Activated naive CD4-positive, alpha-beta T cell treated with anti-CD3 and anti-CD28 coated beads, Interleukin-2, amount 50 U/mL, for 72 hours (primary cell): Measurements from ENCODE around the gene BIN1. TPM values are rescaled to one million over a fixed set of nuclear protein-coding genes. Genes with fewer than 3 reads are reported as not detected.

Source experiments
- ATAC-seq, 2 donors: fragments of 150-1000 bp; cut with Tn5 transposase; 2 replicates each; pipeline ENCODE4 v1.10.0; 2021; ENCODE audit warnings: mild to moderate bottlenecking in 2 of 2, moderate library complexity in 2 of 2
- DNase-seq, 2 donors: peaks; one replicate each; pipeline ENCODE4 v3.0.0; 2021 to 2022; ENCODE audit warnings: low spot score in 2 of 2
- H3K27ac Mint-ChIP-seq, 2 donors: one replicate each; pipeline ENCODE4 v1.8.0; 2022; ENCODE audit warnings: mild to moderate bottlenecking in 2 of 2, mixed read lengths in 2 of 2
- H3K36me3 Mint-ChIP-seq, 2 donors: one replicate each; pipeline ENCODE4 v1.8.0; 2022; ENCODE audit warnings: mixed read lengths in 2 of 2
- H3K9me3 Mint-ChIP-seq, 2 donors: one replicate each; pipeline ENCODE4 v1.8.0; 2022; ENCODE audit warnings: mixed read lengths in 2 of 2
- total RNA-seq, 2 donors: library from RNA; stranded (reverse); gene quantifications; one replicate each; pipeline ENCODE4 v1.2.3, GENCODE V29; 2022

Gene BIN1
- total RNA-seq, 2 donors from 2014 or later: 43.0 to 98.3 TPM

DNA sequence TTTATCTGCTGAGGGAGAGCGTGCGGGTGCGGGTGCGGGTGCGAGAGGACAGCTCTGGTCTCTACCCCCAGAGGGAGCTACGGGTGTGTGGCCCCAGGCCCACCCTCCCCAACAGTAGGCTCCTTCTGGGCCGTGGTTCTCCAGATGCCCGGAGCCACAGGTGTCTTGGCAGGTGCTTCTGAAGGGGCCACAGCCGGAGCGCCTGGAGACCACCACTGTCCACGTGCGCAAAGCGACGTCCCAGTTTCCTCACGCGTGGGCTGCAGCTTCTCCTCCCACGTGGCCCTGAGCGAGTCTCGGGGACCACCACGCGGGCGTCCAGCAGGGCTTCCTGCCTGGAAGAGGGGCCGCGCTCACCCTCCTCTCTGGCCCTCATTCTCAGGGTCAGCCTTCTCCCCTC is 90.6 kb downstream of the BIN1 start:
- ATAC-seq: no peak
- no peak overlapping the region for H3K27ac Mint-ChIP-seq

DNA sequence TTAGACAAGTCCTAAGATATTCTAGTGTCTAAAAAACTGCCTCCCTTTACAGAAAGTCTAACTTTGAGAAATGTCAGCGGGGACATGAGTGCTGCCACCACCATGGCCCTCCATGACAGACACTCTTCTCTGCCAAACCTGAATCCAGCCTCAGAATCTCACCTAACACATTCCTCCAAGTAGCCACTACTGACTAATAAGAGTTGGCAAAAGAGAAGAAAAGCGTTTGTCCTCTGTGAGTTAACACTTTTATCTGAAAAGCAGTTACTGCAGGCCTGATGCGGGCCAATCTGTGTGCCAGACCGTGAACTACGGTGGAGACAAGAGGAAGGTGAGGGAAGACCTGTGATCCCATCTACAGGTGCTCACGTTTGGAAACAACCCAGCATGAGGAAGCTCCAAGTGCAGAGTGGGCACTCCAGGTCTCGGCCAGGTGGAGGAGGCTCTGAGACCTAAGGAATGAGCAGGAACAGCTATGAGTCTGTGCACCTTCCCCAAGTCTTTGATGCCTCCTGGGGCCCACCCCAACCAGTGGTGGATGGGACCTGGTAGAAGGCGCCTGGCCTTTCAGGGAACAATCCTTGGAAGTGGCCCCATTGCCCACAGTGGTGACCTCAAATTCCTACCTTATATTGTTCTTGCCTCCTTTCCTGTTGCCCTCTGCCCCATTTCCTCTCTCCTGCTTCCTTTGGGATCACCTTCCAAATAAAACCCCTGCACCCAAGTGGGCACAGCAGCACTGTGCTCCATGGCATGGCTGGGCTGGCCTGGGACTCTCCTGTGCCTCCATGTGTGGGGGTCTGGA is 91.6 kb downstream of the BIN1 start:
- ATAC-seq: no peak
- Mint-ChIP-seq H3K36me3 (no peaks in the 10 kb centered on the region), H3K9me3 (no peaks in the 10 kb centered on the region), H3K27ac (no peak overlapping the region)
- no peak for DNase-seq

More for the DNA sequence above, 90.6 kb downstream of the BIN1 start:
- Mint-ChIP-seq H3K9me3 (no peaks in the 10 kb centered on the region), H3K36me3 (no peaks in the 10 kb centered on the region)
- no peak for DNase-seq

GRCh38 chr2:127014630-127015029 is 92.3 kb downstream of the BIN1 start:
- ATAC-seq (no peak), DNase-seq (no peak)
- no peak overlapping the region for H3K27ac Mint-ChIP-seq
- no peaks in the 10 kb centered on the region for H3K9me3 Mint-ChIP-seq
- H3K36me3 Mint-ChIP-seq: no peaks in the 10 kb centered on the region

GRCh38 chr2:127014224-127014623 is 92.7 kb downstream of the BIN1 start:
- DNase-seq (no peak), ATAC-seq (no peak)
- no peak overlapping the region for H3K27ac Mint-ChIP-seq
- no peaks in the 10 kb centered on the region for H3K36me3 Mint-ChIP-seq
- H3K9me3 Mint-ChIP-seq: no peaks in the 10 kb centered on the region

- DNase-seq (no peak), ATAC-seq (no peak)
- H3K27ac Mint-ChIP-seq: no peak overlapping the region
- H3K36me3 Mint-ChIP-seq: no peaks in the 10 kb centered on the region
- H3K9me3 Mint-ChIP-seq: no peaks in the 10 kb centered on the region
Observed at GRCh38 chr2:127012868-127013267, 94.1 kb downstream of the BIN1 start.

- H3K9me3 Mint-ChIP-seq: no peaks in the 10 kb centered on the region
- DNase-seq: no peak
- no peak for ATAC-seq
- H3K27ac Mint-ChIP-seq: no peak overlapping the region
- no peaks in the 10 kb centered on the region for H3K36me3 Mint-ChIP-seq
Observed at GRCh38 chr2:127012215-127012614, 94.7 kb downstream of the BIN1 start.

GRCh38 chr2:127011796-127012195 is 95.2 kb downstream of the BIN1 start:
- DNase-seq: no peak
- H3K9me3 Mint-ChIP-seq: no peaks in the 10 kb centered on the region
- H3K27ac Mint-ChIP-seq: no peak overlapping the region

DNA sequence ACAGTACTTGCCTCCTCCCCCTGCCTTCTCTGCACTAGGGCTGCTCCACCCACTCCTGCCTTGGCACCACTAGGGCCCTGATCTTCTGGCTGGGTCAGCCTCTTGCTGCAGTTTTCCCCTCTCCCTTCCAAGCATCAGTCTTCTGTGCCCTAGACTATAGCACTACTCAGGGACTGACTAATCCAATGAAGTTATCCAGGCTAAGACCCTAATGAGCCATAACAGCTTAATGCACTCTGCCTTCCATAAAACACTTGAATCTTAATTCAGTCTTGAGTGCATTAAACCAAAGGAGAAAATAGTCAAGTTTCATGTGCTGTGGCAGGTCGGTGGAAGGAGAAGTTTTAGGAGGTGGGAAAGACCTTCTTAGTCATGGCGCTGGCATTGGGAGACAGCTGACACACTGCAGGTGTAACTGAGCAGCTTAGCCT is 95.7 kb downstream of the BIN1 start:
- no peak overlapping the region for H3K27ac Mint-ChIP-seq

More at GRCh38 chr2:127011796-127012195, 95.2 kb downstream of the BIN1 start:
- no peaks in the 10 kb centered on the region for H3K36me3 Mint-ChIP-seq
- no peak for ATAC-seq

DNA sequence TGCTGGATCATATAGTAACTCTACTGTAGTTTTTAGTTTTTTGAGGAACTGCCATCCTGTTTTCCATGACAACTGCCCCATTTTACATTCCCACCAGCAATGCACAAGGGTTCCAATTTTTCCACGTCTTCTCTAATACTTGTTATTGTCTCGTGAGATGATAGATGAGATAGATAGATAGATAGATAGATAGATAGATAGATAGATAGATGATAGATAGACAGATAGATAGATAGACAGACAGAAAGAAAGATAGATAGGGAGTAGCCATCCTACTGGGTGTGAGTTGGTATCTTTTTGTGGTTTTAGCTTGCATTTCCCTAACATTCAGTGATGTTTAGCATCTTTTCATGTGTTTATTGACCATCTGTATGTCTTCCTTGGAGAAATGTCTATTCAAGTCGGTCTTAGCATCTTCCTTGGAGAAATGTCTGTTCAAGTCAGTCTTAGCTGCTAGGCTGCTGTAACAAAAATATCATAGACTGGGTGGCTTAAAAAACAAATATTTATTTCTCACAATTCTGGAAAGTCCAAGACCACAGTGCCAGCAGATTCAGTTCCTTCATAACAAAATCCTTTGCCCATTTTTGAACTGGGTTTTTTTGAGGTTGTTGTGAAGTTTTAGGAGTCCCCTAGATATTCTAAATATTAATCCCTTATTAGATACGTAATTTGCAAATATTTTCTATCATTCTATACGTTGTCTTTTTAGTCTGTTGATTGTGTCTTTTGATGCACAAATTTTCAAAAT is 98.5 kb downstream of the BIN1 start:
- no peak for DNase-seq
- Mint-ChIP-seq H3K36me3 (no peaks in the 10 kb centered on the region), H3K9me3 (no peaks in the 10 kb centered on the region), H3K27ac (no peak overlapping the region)
- ATAC-seq: no peak

More for the DNA sequence above, 95.7 kb downstream of the BIN1 start:
- no peaks in the 10 kb centered on the region for H3K36me3 Mint-ChIP-seq
- DNase-seq: no peak
- no peak for ATAC-seq
- H3K9me3 Mint-ChIP-seq: no peaks in the 10 kb centered on the region

GRCh38 chr2:127007652-127008051 is 99.3 kb downstream of the BIN1 start:
- H3K36me3 Mint-ChIP-seq: no peaks in the 10 kb centered on the region
- ATAC-seq (no peak), DNase-seq (no peak)
- no peaks in the 10 kb centered on the region for H3K9me3 Mint-ChIP-seq
- no peak overlapping the region for H3K27ac Mint-ChIP-seq

GRCh38 chr2:127006962-127007361 is 100.0 kb downstream of the BIN1 start:
- ATAC-seq (no peak), DNase-seq (no peak)
- Mint-ChIP-seq H3K27ac (no peak overlapping the region), H3K36me3 (no peaks in the 10 kb centered on the region), H3K9me3 (no peaks in the 10 kb centered on the region)

GRCh38 chr2:127004893-127005600 is 101.9 kb downstream of the BIN1 start:
- H3K36me3 Mint-ChIP-seq: no peaks in the 10 kb centered on the region
- H3K9me3 Mint-ChIP-seq: no peaks in the 10 kb centered on the region
- no peak for ATAC-seq
- DNase-seq: no peak
- H3K27ac Mint-ChIP-seq: no peak overlapping the region

DNA sequence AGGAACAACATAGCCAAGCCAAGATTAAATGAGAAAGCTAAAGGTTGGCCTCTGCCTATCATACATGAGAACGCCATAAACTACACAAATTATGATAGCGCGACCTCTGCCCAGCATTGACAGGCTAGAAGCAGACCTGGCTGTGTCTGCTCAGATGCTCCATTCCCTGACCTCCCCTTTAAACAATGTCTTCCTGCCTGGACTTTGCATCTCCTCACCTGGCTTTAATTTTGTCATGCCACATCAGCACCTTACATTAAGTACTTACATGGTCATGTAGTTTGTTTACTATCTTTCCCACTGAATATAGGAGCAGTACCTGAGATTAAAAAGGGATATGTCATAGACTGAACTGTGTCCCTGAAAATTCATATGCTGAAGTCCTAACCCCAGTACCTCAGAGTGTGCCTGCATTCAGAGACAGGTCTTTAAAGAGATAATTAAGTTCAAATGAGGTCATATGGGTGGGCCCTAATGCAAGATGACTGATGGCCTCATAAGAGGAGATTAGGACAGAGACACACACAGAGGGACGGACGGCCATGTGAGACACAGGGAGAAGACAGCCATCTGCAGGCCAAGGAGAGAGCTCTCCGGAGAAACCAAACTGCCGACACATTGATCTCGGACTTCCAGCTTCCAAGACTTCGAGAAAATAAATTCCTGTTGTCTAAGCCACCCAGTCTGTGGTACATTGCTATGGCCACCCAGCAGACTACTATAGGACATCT is 103.7 kb downstream of the BIN1 start:
- no peak for ATAC-seq
- no peak for DNase-seq
- H3K9me3 Mint-ChIP-seq: no peaks in the 10 kb centered on the region
- no peak overlapping the region for H3K27ac Mint-ChIP-seq
- H3K36me3 Mint-ChIP-seq: no peaks in the 10 kb centered on the region

- Mint-ChIP-seq H3K27ac (no peak overlapping the region), H3K9me3 (no peaks in the 10 kb centered on the region), H3K36me3 (no peaks in the 10 kb centered on the region)
- no peak for ATAC-seq
- no peak for DNase-seq
Observed at GRCh38 chr2:127001751-127002150, 105.2 kb downstream of the BIN1 start.

DNA sequence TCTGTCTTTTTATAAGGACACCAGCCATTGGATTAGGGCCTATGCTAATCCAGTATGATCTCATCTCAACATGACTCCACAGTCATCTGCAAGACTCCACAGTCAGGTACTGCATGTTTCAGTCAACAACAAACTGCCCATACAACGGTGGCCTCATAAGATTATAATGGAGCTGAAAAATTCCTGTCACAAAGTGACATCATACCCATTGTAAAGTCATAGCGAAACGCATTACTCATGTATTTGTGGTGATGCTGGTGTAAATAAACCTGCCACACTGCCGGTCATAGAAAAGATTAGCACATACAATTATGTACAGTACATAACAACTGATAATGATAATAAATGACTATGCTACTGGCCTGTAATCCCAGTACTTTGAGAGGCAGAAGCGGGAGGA is 106.0 kb downstream of the BIN1 start:
- no peaks in the 10 kb centered on the region for H3K36me3 Mint-ChIP-seq
- no peak overlapping the region for H3K27ac Mint-ChIP-seq
- H3K9me3 Mint-ChIP-seq: no peaks in the 10 kb centered on the region
- DNase-seq (no peak), ATAC-seq (peak; percentile 28 to 89)

DNA sequence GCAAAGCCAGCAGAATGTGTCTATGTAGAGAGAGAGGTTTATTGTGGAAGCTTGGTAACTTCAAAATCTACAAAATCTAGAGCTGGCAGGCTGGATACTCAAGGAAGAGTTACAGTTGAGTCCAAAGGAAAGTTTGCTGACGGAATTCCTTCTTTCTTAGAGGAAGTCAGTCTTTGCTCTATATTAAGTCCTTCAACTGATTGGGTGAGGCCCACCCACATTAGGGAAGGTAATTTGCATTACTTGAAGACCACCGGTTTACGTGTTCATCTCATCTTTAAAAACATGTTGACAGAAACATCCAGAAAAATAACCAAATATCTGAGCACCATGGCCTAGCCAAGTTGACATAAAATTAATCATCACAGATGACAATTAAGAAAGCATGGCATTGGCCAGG is 106.8 kb downstream of the BIN1 start:
- H3K9me3 Mint-ChIP-seq: no peaks in the 10 kb centered on the region
- ATAC-seq (no peak), DNase-seq (no peak)
- no peak overlapping the region for H3K27ac Mint-ChIP-seq
- no peaks in the 10 kb centered on the region for H3K36me3 Mint-ChIP-seq
